Hepatocyte (in vitro differentiated cells): Measurements from ENCODE around the gene FBXL17.
"Not testable (repeated sequence)": the region's sequence is repeated elsewhere in the genome, so short reads cannot be mapped to it uniquely, and the experiment has no call there.

Experiments
- EZH2phosphoT487 ChIP-seq: fragments of 200-600 bp; sonication (generic); IDR thresholded peaks from one replicate; pipeline ENCODE4 v1.6.1; 2018; ENCODE audit warnings: antibody characterized with exemption, mild to moderate bottlenecking, low read depth, moderate library complexity; ENCODE audit not compliant: unreplicated experiment, severe bottlenecking
- TF ChIP-seq, protein P1 (sequence below): fragments of 200-600 bp; sonication (generic); IDR thresholded peaks from 2 replicates; pipeline ENCODE4 v1.5.1; 2016; ENCODE audit warnings: antibody characterized with exemption, mild to moderate bottlenecking; ENCODE audit not compliant: poor library complexity

GRCh38 chr5:108405201-108405600, 23.3 kb upstream of the FBXL17 start:
- TF ChIP-seq, protein P1, sequence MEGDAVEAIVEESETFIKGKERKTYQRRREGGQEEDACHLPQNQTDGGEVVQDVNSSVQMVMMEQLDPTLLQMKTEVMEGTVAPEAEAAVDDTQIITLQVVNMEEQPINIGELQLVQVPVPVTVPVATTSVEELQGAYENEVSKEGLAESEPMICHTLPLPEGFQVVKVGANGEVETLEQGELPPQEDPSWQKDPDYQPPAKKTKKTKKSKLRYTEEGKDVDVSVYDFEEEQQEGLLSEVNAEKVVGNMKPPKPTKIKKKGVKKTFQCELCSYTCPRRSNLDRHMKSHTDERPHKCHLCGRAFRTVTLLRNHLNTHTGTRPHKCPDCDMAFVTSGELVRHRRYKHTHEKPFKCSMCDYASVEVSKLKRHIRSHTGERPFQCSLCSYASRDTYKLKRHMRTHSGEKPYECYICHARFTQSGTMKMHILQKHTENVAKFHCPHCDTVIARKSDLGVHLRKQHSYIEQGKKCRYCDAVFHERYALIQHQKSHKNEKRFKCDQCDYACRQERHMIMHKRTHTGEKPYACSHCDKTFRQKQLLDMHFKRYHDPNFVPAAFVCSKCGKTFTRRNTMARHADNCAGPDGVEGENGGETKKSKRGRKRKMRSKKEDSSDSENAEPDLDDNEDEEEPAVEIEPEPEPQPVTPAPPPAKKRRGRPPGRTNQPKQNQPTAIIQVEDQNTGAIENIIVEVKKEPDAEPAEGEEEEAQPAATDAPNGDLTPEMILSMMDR = not testable (repeated sequence)
- TF ChIP-seq EZH2phosphoT487 = not testable (repeated sequence)
